HepG2 (cell line): Measurements from ENCODE around the gene SLC22A23. TPM values are rescaled to one million over a fixed set of nuclear protein-coding genes. Genes with fewer than 3 reads are reported as not detected.

Experiments used
- BCL6 ChIP-seq: IDR thresholded peaks from 2 replicates; pipeline ENCODE4 v1.6.1; 2016; ENCODE audit warnings: missing genetic modification reagents, missing compliant biosample characterization
- CBX5 ChIP-seq: sonication (generic); formaldehyde crosslinking; IDR thresholded peaks from 2 replicates; pipeline ENCODE4 v1.4.0; 2020; ENCODE audit warnings: missing genetic modification reagents, borderline replicate concordance
- DRAP1 ChIP-seq: IDR thresholded peaks from 2 replicates; pipeline ENCODE4 v1.6.1; 2016; ENCODE audit warnings: missing genetic modification reagents, missing compliant biosample characterization
- FOXO1 ChIP-seq: sonication (generic); formaldehyde crosslinking; IDR thresholded peaks from 2 replicates; pipeline ENCODE4 v1.4.0; 2020; ENCODE audit warnings: missing genetic modification reagents
- FOXP4 ChIP-seq: sonication (generic); formaldehyde crosslinking; IDR thresholded peaks from 2 replicates; pipeline ENCODE4 v1.4.0; 2020; ENCODE audit warnings: missing genetic modification reagents
- HDAC1 ChIP-seq: sonication (generic); formaldehyde crosslinking; IDR thresholded peaks from 2 replicates; pipeline ENCODE4 v1.5.1; 2020; ENCODE audit warnings: mild to moderate bottlenecking, missing genetic modification reagents
- HDAC2 ChIP-seq: sonication (generic); formaldehyde crosslinking; IDR thresholded peaks from 2 replicates; pipeline ENCODE4 v1.4.0; 2020; ENCODE audit warnings: missing genetic modification reagents
- IRX3 ChIP-seq: sonication (generic); formaldehyde crosslinking; IDR thresholded peaks from 2 replicates; pipeline ENCODE4 v1.8.1; 2023; ENCODE audit warnings: mild to moderate bottlenecking, low read depth, missing genetic modification reagents, borderline replicate concordance
- MIXL1 ChIP-seq: IDR thresholded peaks from 2 replicates; pipeline ENCODE4 v1.6.1; 2016
- MTF1 ChIP-seq: sonication (generic); formaldehyde crosslinking; IDR thresholded peaks from 2 replicates; pipeline ENCODE4 v1.5.0; 2020; ENCODE audit warnings: missing genetic modification reagents
- SOX6 ChIP-seq, 2 experiments: fragments of 450-650 bp in 1 of 2; sonication (generic) in 1 of 2; formaldehyde crosslinking in 1 of 2; IDR thresholded peaks; 2 replicates each; pipeline versions ENCODE4 v1.4.0 to v1.6.1; 2017 to 2020; ENCODE audit warnings: antibody characterized with exemption in 1 of 2, mild to moderate bottlenecking in 1 of 2, missing genetic modification reagents in 1 of 2
- SP140L ChIP-seq: sonication (generic); formaldehyde crosslinking; IDR thresholded peaks from 2 replicates; pipeline ENCODE4 v1.4.0; 2020; ENCODE audit warnings: missing genetic modification reagents, borderline replicate concordance
- SSRP1 ChIP-seq: IDR thresholded peaks from 2 replicates; pipeline ENCODE4 v1.6.1; 2016; ENCODE audit warnings: control low read depth
- U2AF1 ChIP-seq: fragments of 200-400 bp; formaldehyde crosslinking; optimal IDR thresholded peaks from 2 replicates; pipeline ENCODE3; 2017; ENCODE audit warnings: mild to moderate bottlenecking, low read depth, low read length
- YEATS4 ChIP-seq: sonication (generic); formaldehyde crosslinking; IDR thresholded peaks from 2 replicates; pipeline ENCODE4 v1.4.0; 2020; ENCODE audit warnings: missing genetic modification reagents, borderline replicate concordance
- ZNF24 ChIP-seq: fragments of 450-650 bp; IDR thresholded peaks from 2 replicates; pipeline ENCODE4 v1.6.1; 2017; ENCODE audit warnings: antibody characterized with exemption, mild to moderate bottlenecking
- ZNF281 ChIP-seq: sonication (generic); formaldehyde crosslinking; IDR thresholded peaks from 2 replicates; pipeline ENCODE4 v1.4.0; 2020; ENCODE audit warnings: missing genetic modification reagents, borderline replicate concordance
- ZNF350 ChIP-seq: sonication (generic); formaldehyde crosslinking; IDR thresholded peaks from 2 replicates; pipeline ENCODE4 v1.4.0; 2020; ENCODE audit warnings: mild to moderate bottlenecking, low read depth, missing genetic modification reagents, borderline replicate concordance
- ZNF468 ChIP-seq: sonication (generic); formaldehyde crosslinking; IDR thresholded peaks from 2 replicates; pipeline ENCODE4 v1.8.0; 2022; ENCODE audit warnings: mild to moderate bottlenecking, moderate library complexity, missing genetic modification reagents
- ZNF558 ChIP-seq: sonication (generic); formaldehyde crosslinking; IDR thresholded peaks from 2 replicates; pipeline ENCODE4 v1.9.0; 2022; ENCODE audit warnings: mild to moderate bottlenecking, missing genetic modification reagents, borderline replicate concordance
- ZNF687 ChIP-seq: sonication (generic); formaldehyde crosslinking; IDR thresholded peaks from 2 replicates; pipeline ENCODE4 v1.5.1; 2020; ENCODE audit warnings: mild to moderate bottlenecking, missing genetic modification reagents, moderate library complexity
- ZNF746 ChIP-seq: sonication (generic); formaldehyde crosslinking; IDR thresholded peaks from 2 replicates; pipeline ENCODE4 v1.8.0; 2022; ENCODE audit warnings: mild to moderate bottlenecking, missing genetic modification reagents
- ZNF776 ChIP-seq: sonication (generic); formaldehyde crosslinking; IDR thresholded peaks from 2 replicates; pipeline ENCODE4 v1.4.0; 2020; ENCODE audit warnings: mild to moderate bottlenecking, missing genetic modification reagents
- polyA plus RNA-seq, 8 experiments: library from polyadenylated mRNA; depleted of rRNA in 3 of 8; stranded (reverse) in 7 of 8; unstranded in 1 of 8; fragments of >200 nt; fragmentation: Illumina TruSeq in 4 of 8; extraction: Trizol in 4 of 8; gene quantifications; 2 replicates each; pipeline versions ENCODE4 v1.2.1 to v1.2.3, GENCODE V29; 2011 to 2016; ENCODE audit warnings: low read depth in 4 of 8, missing spikeins in 1 of 8, mixed read lengths in 1 of 8; ENCODE audit not compliant: insufficient read depth in 1 of 8
- total RNA-seq, 5 experiments: library from RNA; depleted of rRNA; stranded (reverse); fragments of >200 nt; fragmentation: Illumina TruSeq; extraction: Trizol; gene quantifications; 2 replicates each; pipeline ENCODE4 v1.2.3, GENCODE V29; 2016; ENCODE audit warnings: low read depth in 1 of 5

Gene SLC22A23
- total and polyA plus RNA-seq, 2 of the 13 experiments (the other 11 are each of a cell fraction or from before 2014, with no cell fraction given), result 11.8 to 17.5 TPM

- TF ChIP-seq BCL6 (peak; percentile 98), ZNF24 (no peak), YEATS4 (CRISPR knock-in tag) (no peak), ZNF776 (CRISPR knock-in tag) (no peak), HDAC2 (0 out of 2 replicates have a peak, but pooled peaks have one; percentile 28), SOX6 (IDR thresholded peaks at IDR 0.05) (no peak), SOX6 (CRISPR knock-in tag; IDR thresholded peaks at IDR 0.05) (no peak), ZNF746 (CRISPR knock-in tag) (no peak), ZNF281 (CRISPR knock-in tag) (no peak), U2AF1 (no peak), DRAP1 (CRISPR knock-in tag) (no peak), ZNF687 (CRISPR knock-in tag) (peak; percentile 67), HDAC1 (CRISPR knock-in tag) (peak; percentile 57), ZNF350 (0 out of 2 replicates have a peak, but pooled peaks have one; percentile 45), MIXL1 (CRISPR knock-in tag) (no peak), FOXP4 (CRISPR knock-in tag) (peak; percentile 18; the same call in 1 of the 2 replicates), MTF1 (CRISPR knock-in tag) (no peak), FOXO1 (CRISPR knock-in tag) (no peak), CBX5 (CRISPR knock-in tag) (no peak), ZNF558 (CRISPR knock-in tag) (no peak), IRX3 (CRISPR knock-in tag) (no peak), SP140L (CRISPR knock-in tag) (no peak), SSRP1 (CRISPR knock-in tag) (no peak), ZNF468 (CRISPR knock-in tag) (no peak)
Measured at GRCh38 chr6:3383525-3383924, 73.3 kb downstream of the SLC22A23 start (continued).
